Caco-2 (cell line): ENCODE results near the gene ZNF334. TPM values are rescaled to one million over a fixed set of nuclear protein-coding genes. Genes with fewer than 3 reads are reported as not detected.

Source experiments
- BruUV-seq: library from RNA; stranded (reverse); fragments of 400-500 nt; replicated peaks from 2 replicates; lab custom pipeline; 2021; lab: Mats Ljungman, UMichigan
- CTCF ChIA-PET: fragments of 300-600 bp; sonication (Branson Sonifier 250); formaldehyde crosslinking; loops from one replicate; lab custom pipeline; 2022; ENCODE audit warnings: antibody characterized with exemption; lab: Charles Lee
- POLR2A ChIA-PET: fragments of 300-600 bp; sonication (Branson Sonifier 250); formaldehyde crosslinking; loops from one replicate; lab custom pipeline; 2022; ENCODE audit warnings: antibody characterized with exemption; lab: Charles Lee
- DNase-seq, 2 experiments: peaks; one replicate each; pipeline versions ENCODE4 v3.0.0 to v3.0.0-alpha.2; 2020 to 2022
- H3K27me3 ChIP-seq: replicated peaks from 2 replicates; pipeline ENCODE4 v1.6.0; 2011; ENCODE audit warnings: low read length; ENCODE audit not compliant: control insufficient read depth, insufficient read depth
- H3K36me3 ChIP-seq: 2 replicates; pipeline ENCODE4 v1.5.1; 2011; ENCODE audit warnings: low read length; ENCODE audit not compliant: control insufficient read depth, insufficient read depth
- H3K4me1 ChIP-seq: fragments of 250-450 bp; sonication (Bioruptor Pico); 2 replicates; pipeline ENCODE4 v1.5.1; 2020; ENCODE audit warnings: mild to moderate bottlenecking
- H3K4me3 ChIP-seq: 2 replicates; pipeline ENCODE4 v1.5.1; 2011; ENCODE audit warnings: low read depth, mild to moderate bottlenecking, control low read depth, low read length
- H3K9me3 ChIP-seq: fragments of 250-450 bp; sonication (Bioruptor Pico); 2 replicates; pipeline ENCODE4 v1.5.1; 2020; ENCODE audit warnings: mild to moderate bottlenecking, moderate library complexity
- H3K27ac Mint-ChIP-seq: one replicate; pipeline ENCODE4 v1.8.0; 2022; ENCODE audit warnings: mixed read lengths; ENCODE audit not compliant: unreplicated experiment
- H3K27me3 Mint-ChIP-seq: one replicate; pipeline ENCODE4 v1.8.0; 2022; ENCODE audit warnings: mixed read lengths; ENCODE audit not compliant: insufficient read depth, unreplicated experiment
- H3K36me3 Mint-ChIP-seq: one replicate; pipeline ENCODE4 v1.8.0; 2022; ENCODE audit warnings: mild to moderate bottlenecking, mixed read lengths; ENCODE audit not compliant: insufficient read depth, unreplicated experiment
- H3K4me1 Mint-ChIP-seq: one replicate; pipeline ENCODE4 v1.8.0; 2022; ENCODE audit warnings: low read depth, mixed read lengths; ENCODE audit not compliant: unreplicated experiment
- H3K4me3 Mint-ChIP-seq: one replicate; pipeline ENCODE4 v1.8.0; 2022; ENCODE audit warnings: mild to moderate bottlenecking, moderate library complexity, mixed read lengths; ENCODE audit not compliant: unreplicated experiment
- H3K9me3 Mint-ChIP-seq: one replicate; pipeline ENCODE4 v1.8.0; 2022; ENCODE audit warnings: mixed read lengths; ENCODE audit not compliant: unreplicated experiment
- CTCF ChIP-seq, 2 experiments: fragments of 200-600 bp in 1 of 2; IDR thresholded peaks; 1 replicate in 1 of 2; 2 replicates in 1 of 2; pipeline versions ENCODE4 v1.5.1 to v1.8.0; 2011 to 2022; ENCODE audit warnings: antibody characterized with exemption in 1 of 2, control low read depth in 1 of 2, inconsistent platforms in 1 of 2, low read depth in 1 of 2, low read length in 1 of 2, mild to moderate bottlenecking in 1 of 2, moderate library complexity in 1 of 2; ENCODE audit not compliant: insufficient read depth in 1 of 2, severe bottlenecking in 1 of 2, unreplicated experiment in 1 of 2
- intact Hi-C: fragments of 100-400 bp; cut with micrococcal nuclease; formaldehyde crosslinking; loops from one replicate; pipeline ENCODE4 v1.10.0; 2022; ENCODE audit not compliant: unreplicated experiment
- total RNA-seq: library from RNA; stranded (reverse); gene quantifications from 2 replicates; pipeline ENCODE4 v1.2.3, GENCODE V29; 2022

ZNF334 gene
- total RNA-seq, 1 experiment from 2014 or later: not detected

GRCh38 chr20:46477225-46477624 is 36.1 kb downstream of the ZNF334 start:
- DNase-seq: no peak
- no peak for TF ChIP-seq CTCF (IDR thresholded peaks at IDR 0.05; ENCODE audit: insufficient read depth in 1 of 2, low read depth in 1 of 2, low read length in 1 of 2, severe bottlenecking in 1 of 2, unreplicated experiment in 1 of 2)
- H3K9me3 Mint-ChIP-seq: no peaks in the 10 kb centered on the region
- no peaks in the 10 kb centered on the region for H3K4me1 ChIP-seq
- no peak overlapping the region for H3K4me3 ChIP-seq
- no TSS peak for BruUV-seq
- POLR2A ChIA-PET: no interaction called here
- no peak overlapping the region for H3K4me3 Mint-ChIP-seq
- no peaks in the 10 kb centered on the region for H3K36me3 ChIP-seq
- H3K4me1 Mint-ChIP-seq: no peaks in the 10 kb centered on the region
- peaks cover 27% of the 10 kb centered on the region for H3K27me3 Mint-ChIP-seq
- peaks cover 5% of the 10 kb centered on the region; the same call in 1 of the 2 replicates for H3K9me3 ChIP-seq
- no peaks in the 10 kb centered on the region; the same call in 1 of the 2 replicates for H3K27me3 ChIP-seq
- H3K27ac Mint-ChIP-seq: no peak overlapping the region
- intact Hi-C loops: no loop called here
- H3K36me3 Mint-ChIP-seq: no peaks in the 10 kb centered on the region
- CTCF ChIA-PET: no interaction called here

GRCh38 chr20:46468508-46468907 is 44.9 kb downstream of the ZNF334 start:
- TF ChIP-seq CTCF (IDR thresholded peaks at IDR 0.05; ENCODE audit: insufficient read depth in 1 of 2, low read depth in 1 of 2, low read length in 1 of 2, severe bottlenecking in 1 of 2, unreplicated experiment in 1 of 2): no peak
- intact Hi-C loops: no loop called here
- Mint-ChIP-seq H3K27me3 (peaks cover 31% of the 10 kb centered on the region), H3K9me3 (no peaks in the 10 kb centered on the region), H3K4me1 (no peaks in the 10 kb centered on the region), H3K4me3 (no peak overlapping the region), H3K36me3 (no peaks in the 10 kb centered on the region), H3K27ac (no peak overlapping the region)
- Histone ChIP-seq H3K4me3 (no peak overlapping the region), H3K27me3 (peaks cover 3% of the 10 kb centered on the region), H3K9me3 (peaks cover 5% of the 10 kb centered on the region), H3K4me1 (no peaks in the 10 kb centered on the region), H3K36me3 (no peaks in the 10 kb centered on the region)
- POLR2A ChIA-PET: no interaction called here
- CTCF ChIA-PET: no interaction called here
- no peak for DNase-seq
- no TSS peak for BruUV-seq

- Histone ChIP-seq H3K4me3 (no peak overlapping the region), H3K27me3 (peaks cover 3% of the 10 kb centered on the region), H3K9me3 (peaks cover 7% of the 10 kb centered on the region; the same call in 1 of the 2 replicates), H3K4me1 (no peaks in the 10 kb centered on the region), H3K36me3 (no peaks in the 10 kb centered on the region)
- no peaks in the 10 kb centered on the region for H3K36me3 Mint-ChIP-seq
- BruUV-seq: no TSS peak
- H3K9me3 Mint-ChIP-seq: no peaks in the 10 kb centered on the region
- no peaks in the 10 kb centered on the region for H3K4me1 Mint-ChIP-seq
- H3K27me3 Mint-ChIP-seq: peaks cover 19% of the 10 kb centered on the region
- no peak overlapping the region for H3K27ac Mint-ChIP-seq
- no peak for TF ChIP-seq CTCF (IDR thresholded peaks at IDR 0.05; ENCODE audit: insufficient read depth in 1 of 2, low read depth in 1 of 2, low read length in 1 of 2, severe bottlenecking in 1 of 2, unreplicated experiment in 1 of 2)
- CTCF ChIA-PET: interaction anchor here (0.6 kb wide), 2 partner anchors 32 to 279 kb away, joined by 3 read pairs; no protein-coding TSS in a partner anchor
- no peak for DNase-seq
- POLR2A ChIA-PET: no interaction called here
- intact Hi-C loops: no loop called here
- H3K4me3 Mint-ChIP-seq: no peak overlapping the region
These were observed 48.9 kb downstream of the ZNF334 start for GRCh38 chr20:46464451-46464850.
